ENCODE results near the gene MTX3.

DNA sequence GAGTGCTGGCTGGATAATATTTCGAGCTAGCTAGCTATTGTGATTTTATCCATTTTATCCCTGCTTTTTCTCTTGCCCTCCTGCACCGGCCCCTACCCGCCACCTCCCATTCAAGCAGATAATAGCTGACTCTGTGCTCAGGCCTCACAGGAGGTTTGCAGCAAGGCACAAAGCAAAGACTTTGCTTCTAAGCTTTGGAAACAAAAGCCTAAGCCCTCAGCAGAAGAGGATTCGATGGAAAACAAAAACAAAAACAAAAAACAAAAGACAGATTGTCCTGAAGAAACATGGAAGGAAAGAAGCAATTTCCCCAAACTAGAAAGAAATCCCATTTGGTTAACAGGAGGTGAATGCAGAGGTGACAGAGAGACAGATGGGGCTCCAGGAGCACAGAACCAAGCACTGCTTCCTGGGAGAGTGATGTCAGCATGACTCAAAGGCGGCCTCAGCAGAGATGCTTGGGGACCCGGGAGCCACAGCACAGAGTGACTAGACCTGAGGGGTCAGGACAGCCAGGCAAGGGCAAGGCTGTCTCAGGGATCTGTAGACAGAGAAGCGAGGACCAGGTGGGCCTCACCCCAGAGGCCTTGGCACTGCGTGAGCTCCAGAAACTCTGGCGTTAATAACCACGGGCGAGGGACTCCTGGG lies 28.4 kb downstream of the MTX3 start:
- TF ChIP-seq, protein P1, sequence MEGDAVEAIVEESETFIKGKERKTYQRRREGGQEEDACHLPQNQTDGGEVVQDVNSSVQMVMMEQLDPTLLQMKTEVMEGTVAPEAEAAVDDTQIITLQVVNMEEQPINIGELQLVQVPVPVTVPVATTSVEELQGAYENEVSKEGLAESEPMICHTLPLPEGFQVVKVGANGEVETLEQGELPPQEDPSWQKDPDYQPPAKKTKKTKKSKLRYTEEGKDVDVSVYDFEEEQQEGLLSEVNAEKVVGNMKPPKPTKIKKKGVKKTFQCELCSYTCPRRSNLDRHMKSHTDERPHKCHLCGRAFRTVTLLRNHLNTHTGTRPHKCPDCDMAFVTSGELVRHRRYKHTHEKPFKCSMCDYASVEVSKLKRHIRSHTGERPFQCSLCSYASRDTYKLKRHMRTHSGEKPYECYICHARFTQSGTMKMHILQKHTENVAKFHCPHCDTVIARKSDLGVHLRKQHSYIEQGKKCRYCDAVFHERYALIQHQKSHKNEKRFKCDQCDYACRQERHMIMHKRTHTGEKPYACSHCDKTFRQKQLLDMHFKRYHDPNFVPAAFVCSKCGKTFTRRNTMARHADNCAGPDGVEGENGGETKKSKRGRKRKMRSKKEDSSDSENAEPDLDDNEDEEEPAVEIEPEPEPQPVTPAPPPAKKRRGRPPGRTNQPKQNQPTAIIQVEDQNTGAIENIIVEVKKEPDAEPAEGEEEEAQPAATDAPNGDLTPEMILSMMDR (IDR thresholded peaks at IDR 0.05): no peak
- TF ChIP-seq POLR2A (IDR thresholded peaks at IDR 0.05; ENCODE audit: low read depth): no peak
